ENCODE data around the gene IQGAP3. TPM values are rescaled to one million over a fixed set of nuclear protein-coding genes. Genes with fewer than 3 reads are reported as not detected.

Gene IQGAP3
- total and polyA plus RNA-seq, 2 donors (not counting 1 experiment from before 2014, with no cell fraction given): 2.7 to 16.0 TPM

GRCh38 chr1:156487862-156488261, 84.5 kb downstream of the IQGAP3 start:
- Histone ChIP-seq H3K9me3 (ENCODE audit: control insufficient read depth, insufficient read depth, low read depth, low read length) (no peaks in the 10 kb centered on the region), H3K4me2 (ENCODE audit: extremely low read depth, insufficient read depth, low read length) (no peak overlapping the region), H3K27me3 (ENCODE audit: control insufficient read depth, insufficient read depth, low read length) (no peaks in the 10 kb centered on the region), H3K79me2 (ENCODE audit: control insufficient read depth, insufficient read depth, low read length) (peaks cover 92% of the 10 kb centered on the region), H3K27ac (ENCODE audit: insufficient read depth, low read length) (no peak overlapping the region), H3K36me3 (ENCODE audit: control insufficient read depth, insufficient read depth, low read length) (no peaks in the 10 kb centered on the region), H3K4me1 (ENCODE audit: control insufficient read depth, extremely low read depth, insufficient read depth, low read length) (peaks cover 35% of the 10 kb centered on the region), H2AFZ (ENCODE audit: low read length) (no peak overlapping the region), H3K9ac (ENCODE audit: insufficient read depth, low read length) (no peak overlapping the region), H4K20me1 (ENCODE audit: control insufficient read depth, extremely low read depth, insufficient read depth, low read length) (peaks cover 9% of the 10 kb centered on the region), H3K4me3 (replicated peaks in 1 of 4; ENCODE audit: control extremely low read depth in 1 of 4, insufficient read depth in 1 of 4, low read depth in 3 of 4, low read length in 4 of 4) (no peak overlapping the region)
- DNase-seq (ENCODE audit: low read depth in 2 of 2): no peak
- TF ChIP-seq EZH2 (IDR thresholded peaks at IDR 0.05; ENCODE audit: low read length, missing control alignments) (no peak), CTCF (conservative IDR thresholded peaks at IDR 0.05 in 1 of 2, IDR thresholded peaks at IDR 0.05 in 1 of 2; ENCODE audit: low read depth in 1 of 2, low read length in 2 of 2) (no peak)

DNA sequence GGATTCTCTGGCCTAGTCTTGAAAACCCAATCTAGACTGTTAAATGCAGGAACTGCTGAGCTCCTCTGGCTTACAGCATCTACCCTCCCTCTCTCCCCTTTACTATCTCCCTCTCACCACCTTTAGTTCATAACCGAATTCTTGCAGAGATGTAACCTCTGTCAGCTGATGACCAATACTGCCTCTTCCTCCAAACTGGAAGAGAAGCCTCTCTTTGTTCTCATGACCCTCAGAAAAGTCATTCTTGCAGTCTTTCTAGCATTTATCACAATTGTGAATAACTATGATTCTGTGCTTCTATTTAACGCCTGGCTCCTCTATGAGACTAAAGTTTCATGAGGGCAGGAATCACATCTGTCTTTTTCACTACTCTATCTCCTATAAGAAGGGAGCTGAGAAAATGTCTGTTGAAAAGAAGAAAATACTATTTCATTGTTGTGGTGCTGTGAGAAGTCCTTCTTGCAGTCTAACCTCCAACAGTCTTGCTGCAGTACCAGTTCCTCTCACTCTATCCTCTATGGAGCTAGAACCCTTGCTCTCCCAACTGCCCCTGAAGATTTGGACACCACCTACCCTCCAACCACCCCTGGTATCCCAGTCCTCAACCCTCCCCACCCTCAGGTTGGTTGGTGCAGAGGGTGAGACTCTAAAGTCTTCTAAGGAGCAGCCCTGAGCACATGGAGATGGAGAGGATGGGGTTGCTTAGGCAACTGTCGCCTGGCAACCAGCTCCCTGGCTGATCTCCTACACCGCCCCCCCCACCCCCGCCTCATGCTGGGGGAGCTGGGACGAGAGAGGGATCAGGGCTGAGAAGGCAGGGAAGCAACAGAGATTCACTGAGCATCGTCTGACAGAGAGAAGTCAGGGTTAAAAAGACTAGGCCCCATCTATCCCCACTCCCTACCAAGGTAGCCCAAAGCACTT, 85.7 kb downstream of the IQGAP3 start:
- Histone ChIP-seq H3K4me2 (ENCODE audit: extremely low read depth, insufficient read depth, low read length) (no peak overlapping the region), H3K4me3 (replicated peaks in 1 of 4; ENCODE audit: control extremely low read depth in 1 of 4, insufficient read depth in 1 of 4, low read depth in 3 of 4, low read length in 4 of 4) (no peak overlapping the region), H2AFZ (ENCODE audit: low read length) (no peak overlapping the region), H3K9ac (ENCODE audit: insufficient read depth, low read length) (no peak overlapping the region), H3K79me2 (ENCODE audit: control insufficient read depth, insufficient read depth, low read length) (peaks cover 83% of the 10 kb centered on the region), H3K4me1 (ENCODE audit: control insufficient read depth, extremely low read depth, insufficient read depth, low read length) (peaks cover 26% of the 10 kb centered on the region), H3K9me3 (ENCODE audit: control insufficient read depth, insufficient read depth, low read depth, low read length) (no peaks in the 10 kb centered on the region), H3K27me3 (ENCODE audit: control insufficient read depth, insufficient read depth, low read length) (no peaks in the 10 kb centered on the region), H3K36me3 (ENCODE audit: control insufficient read depth, insufficient read depth, low read length) (peaks cover 7% of the 10 kb centered on the region), H3K27ac (ENCODE audit: insufficient read depth, low read length) (no peak overlapping the region), H4K20me1 (ENCODE audit: control insufficient read depth, extremely low read depth, insufficient read depth, low read length) (peaks cover 9% of the 10 kb centered on the region)
- no peak for DNase-seq (ENCODE audit: low read depth in 2 of 2)
- TF ChIP-seq EZH2 (IDR thresholded peaks at IDR 0.05; ENCODE audit: low read length, missing control alignments) (no peak), CTCF (conservative IDR thresholded peaks at IDR 0.05 in 1 of 2, IDR thresholded peaks at IDR 0.05 in 1 of 2; ENCODE audit: low read depth in 1 of 2, low read length in 2 of 2) (no peak)

- Histone ChIP-seq H3K9me3 (ENCODE audit: control insufficient read depth, insufficient read depth, low read depth, low read length) (no peaks in the 10 kb centered on the region), H3K4me1 (ENCODE audit: control insufficient read depth, extremely low read depth, insufficient read depth, low read length) (peaks cover 20% of the 10 kb centered on the region), H3K9ac (ENCODE audit: insufficient read depth, low read length) (no peak overlapping the region), H2AFZ (ENCODE audit: low read length) (no peak overlapping the region), H3K27ac (ENCODE audit: insufficient read depth, low read length) (no peak overlapping the region), H3K4me2 (ENCODE audit: extremely low read depth, insufficient read depth, low read length) (no peak overlapping the region), H4K20me1 (ENCODE audit: control insufficient read depth, extremely low read depth, insufficient read depth, low read length) (peaks cover 9% of the 10 kb centered on the region), H3K4me3 (replicated peaks in 1 of 4; ENCODE audit: control extremely low read depth in 1 of 4, insufficient read depth in 1 of 4, low read depth in 3 of 4, low read length in 4 of 4) (no peak overlapping the region), H3K27me3 (ENCODE audit: control insufficient read depth, insufficient read depth, low read length) (no peaks in the 10 kb centered on the region), H3K36me3 (ENCODE audit: control insufficient read depth, insufficient read depth, low read length) (peaks cover 13% of the 10 kb centered on the region), H3K79me2 (ENCODE audit: control insufficient read depth, insufficient read depth, low read length) (peaks cover 76% of the 10 kb centered on the region)
- no peak for DNase-seq (ENCODE audit: low read depth in 2 of 2)
- TF ChIP-seq CTCF (conservative IDR thresholded peaks at IDR 0.05 in 1 of 2, IDR thresholded peaks at IDR 0.05 in 1 of 2; ENCODE audit: low read depth in 1 of 2, low read length in 2 of 2) (no peak), EZH2 (IDR thresholded peaks at IDR 0.05; ENCODE audit: low read length, missing control alignments) (no peak)
These were observed 86.4 kb downstream of the IQGAP3 start for GRCh38 chr1:156485984-156486383.
